Caco-2 (cell line): ENCODE results near the gene IFNK. TPM values are rescaled to one million over a fixed set of nuclear protein-coding genes. Genes with fewer than 3 reads are reported as not detected.

Source experiments
- BruUV-seq: library from RNA; stranded (reverse); fragments of 400-500 nt; replicated peaks from 2 replicates; lab custom pipeline; 2021; lab: Mats Ljungman, UMichigan
- CTCF ChIA-PET: fragments of 300-600 bp; sonication (Branson Sonifier 250); formaldehyde crosslinking; loops from one replicate; lab custom pipeline; 2022; ENCODE audit warnings: antibody characterized with exemption; lab: Charles Lee
- POLR2A ChIA-PET: fragments of 300-600 bp; sonication (Branson Sonifier 250); formaldehyde crosslinking; loops from one replicate; lab custom pipeline; 2022; ENCODE audit warnings: antibody characterized with exemption; lab: Charles Lee
- DNase-seq, 2 experiments: peaks; one replicate each; pipeline versions ENCODE4 v3.0.0 to v3.0.0-alpha.2; 2020 to 2022
- H3K27me3 ChIP-seq: replicated peaks from 2 replicates; pipeline ENCODE4 v1.6.0; 2011; ENCODE audit warnings: low read length; ENCODE audit not compliant: control insufficient read depth, insufficient read depth
- H3K36me3 ChIP-seq: 2 replicates; pipeline ENCODE4 v1.5.1; 2011; ENCODE audit warnings: low read length; ENCODE audit not compliant: control insufficient read depth, insufficient read depth
- H3K4me1 ChIP-seq: fragments of 250-450 bp; sonication (Bioruptor Pico); 2 replicates; pipeline ENCODE4 v1.5.1; 2020; ENCODE audit warnings: mild to moderate bottlenecking
- H3K4me3 ChIP-seq: 2 replicates; pipeline ENCODE4 v1.5.1; 2011; ENCODE audit warnings: low read depth, mild to moderate bottlenecking, control low read depth, low read length
- H3K9me3 ChIP-seq: fragments of 250-450 bp; sonication (Bioruptor Pico); 2 replicates; pipeline ENCODE4 v1.5.1; 2020; ENCODE audit warnings: mild to moderate bottlenecking, moderate library complexity
- H3K27ac Mint-ChIP-seq: one replicate; pipeline ENCODE4 v1.8.0; 2022; ENCODE audit warnings: mixed read lengths; ENCODE audit not compliant: unreplicated experiment
- H3K27me3 Mint-ChIP-seq: one replicate; pipeline ENCODE4 v1.8.0; 2022; ENCODE audit warnings: mixed read lengths; ENCODE audit not compliant: insufficient read depth, unreplicated experiment
- H3K36me3 Mint-ChIP-seq: one replicate; pipeline ENCODE4 v1.8.0; 2022; ENCODE audit warnings: mild to moderate bottlenecking, mixed read lengths; ENCODE audit not compliant: insufficient read depth, unreplicated experiment
- H3K4me1 Mint-ChIP-seq: one replicate; pipeline ENCODE4 v1.8.0; 2022; ENCODE audit warnings: low read depth, mixed read lengths; ENCODE audit not compliant: unreplicated experiment
- H3K4me3 Mint-ChIP-seq: one replicate; pipeline ENCODE4 v1.8.0; 2022; ENCODE audit warnings: mild to moderate bottlenecking, moderate library complexity, mixed read lengths; ENCODE audit not compliant: unreplicated experiment
- H3K9me3 Mint-ChIP-seq: one replicate; pipeline ENCODE4 v1.8.0; 2022; ENCODE audit warnings: mixed read lengths; ENCODE audit not compliant: unreplicated experiment
- intact Hi-C: fragments of 100-400 bp; cut with micrococcal nuclease; formaldehyde crosslinking; loops from one replicate; pipeline ENCODE4 v1.10.0; 2022; ENCODE audit not compliant: unreplicated experiment
- total RNA-seq: library from RNA; stranded (reverse); gene quantifications from 2 replicates; pipeline ENCODE4 v1.2.3, GENCODE V29; 2022
- TF ChIP-seq, protein P1 (sequence below), 2 experiments: fragments of 200-600 bp in 1 of 2; IDR thresholded peaks; 1 replicate in 1 of 2; 2 replicates in 1 of 2; pipeline versions ENCODE4 v1.5.1 to v1.8.0; 2011 to 2022; ENCODE audit warnings: antibody characterized with exemption in 1 of 2, control low read depth in 1 of 2, inconsistent platforms in 1 of 2, low read depth in 1 of 2, low read length in 1 of 2, mild to moderate bottlenecking in 1 of 2, moderate library complexity in 1 of 2; ENCODE audit not compliant: insufficient read depth in 1 of 2, severe bottlenecking in 1 of 2, unreplicated experiment in 1 of 2

IFNK gene
- total RNA-seq, 1 experiment from 2014 or later = not detected

DNA sequence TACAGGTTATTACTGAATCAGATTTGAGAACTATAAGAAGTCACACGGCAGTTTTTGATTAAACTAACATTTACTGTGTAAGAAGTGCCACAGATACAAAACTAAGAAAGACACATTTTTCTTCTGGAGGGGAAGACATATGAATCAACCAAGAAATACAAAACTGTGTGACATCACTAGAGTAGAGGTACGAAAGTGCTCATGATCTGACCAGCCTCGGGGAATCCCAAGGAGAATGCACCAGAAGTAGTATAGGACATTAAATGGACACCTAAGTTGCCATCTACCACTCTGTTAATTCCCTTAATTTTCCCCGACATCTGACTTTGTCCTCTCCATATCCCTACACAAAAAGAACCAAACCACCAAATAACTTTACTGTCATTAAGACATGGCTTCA lies 5.3 kb upstream of the IFNK start:
- intact Hi-C loops = no loop called here
- Mint-ChIP-seq H3K9me3 (no peaks in the 10 kb centered on the region), H3K36me3 (peaks cover 5% of the 10 kb centered on the region), H3K4me1 (no peaks in the 10 kb centered on the region), H3K27ac (no peak overlapping the region), H3K4me3 (no peak overlapping the region), H3K27me3 (no peaks in the 10 kb centered on the region)
- no peaks in the 10 kb centered on the region for H3K36me3 ChIP-seq
- no peaks in the 10 kb centered on the region for H3K27me3 ChIP-seq
- ChIA-PET CTCF (no interaction called here), POLR2A (no interaction called here)
- BruUV-seq = no TSS peak
- H3K4me3 ChIP-seq = no peak overlapping the region
- no peaks in the 10 kb centered on the region for H3K4me1 ChIP-seq
- TF ChIP-seq, protein P1, sequence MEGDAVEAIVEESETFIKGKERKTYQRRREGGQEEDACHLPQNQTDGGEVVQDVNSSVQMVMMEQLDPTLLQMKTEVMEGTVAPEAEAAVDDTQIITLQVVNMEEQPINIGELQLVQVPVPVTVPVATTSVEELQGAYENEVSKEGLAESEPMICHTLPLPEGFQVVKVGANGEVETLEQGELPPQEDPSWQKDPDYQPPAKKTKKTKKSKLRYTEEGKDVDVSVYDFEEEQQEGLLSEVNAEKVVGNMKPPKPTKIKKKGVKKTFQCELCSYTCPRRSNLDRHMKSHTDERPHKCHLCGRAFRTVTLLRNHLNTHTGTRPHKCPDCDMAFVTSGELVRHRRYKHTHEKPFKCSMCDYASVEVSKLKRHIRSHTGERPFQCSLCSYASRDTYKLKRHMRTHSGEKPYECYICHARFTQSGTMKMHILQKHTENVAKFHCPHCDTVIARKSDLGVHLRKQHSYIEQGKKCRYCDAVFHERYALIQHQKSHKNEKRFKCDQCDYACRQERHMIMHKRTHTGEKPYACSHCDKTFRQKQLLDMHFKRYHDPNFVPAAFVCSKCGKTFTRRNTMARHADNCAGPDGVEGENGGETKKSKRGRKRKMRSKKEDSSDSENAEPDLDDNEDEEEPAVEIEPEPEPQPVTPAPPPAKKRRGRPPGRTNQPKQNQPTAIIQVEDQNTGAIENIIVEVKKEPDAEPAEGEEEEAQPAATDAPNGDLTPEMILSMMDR (IDR thresholded peaks at IDR 0.05; ENCODE audit: insufficient read depth in 1 of 2, low read depth in 1 of 2, low read length in 1 of 2, severe bottlenecking in 1 of 2, unreplicated experiment in 1 of 2) = no peak
- no peaks in the 10 kb centered on the region for H3K9me3 ChIP-seq
- DNase-seq = no peak

DNA sequence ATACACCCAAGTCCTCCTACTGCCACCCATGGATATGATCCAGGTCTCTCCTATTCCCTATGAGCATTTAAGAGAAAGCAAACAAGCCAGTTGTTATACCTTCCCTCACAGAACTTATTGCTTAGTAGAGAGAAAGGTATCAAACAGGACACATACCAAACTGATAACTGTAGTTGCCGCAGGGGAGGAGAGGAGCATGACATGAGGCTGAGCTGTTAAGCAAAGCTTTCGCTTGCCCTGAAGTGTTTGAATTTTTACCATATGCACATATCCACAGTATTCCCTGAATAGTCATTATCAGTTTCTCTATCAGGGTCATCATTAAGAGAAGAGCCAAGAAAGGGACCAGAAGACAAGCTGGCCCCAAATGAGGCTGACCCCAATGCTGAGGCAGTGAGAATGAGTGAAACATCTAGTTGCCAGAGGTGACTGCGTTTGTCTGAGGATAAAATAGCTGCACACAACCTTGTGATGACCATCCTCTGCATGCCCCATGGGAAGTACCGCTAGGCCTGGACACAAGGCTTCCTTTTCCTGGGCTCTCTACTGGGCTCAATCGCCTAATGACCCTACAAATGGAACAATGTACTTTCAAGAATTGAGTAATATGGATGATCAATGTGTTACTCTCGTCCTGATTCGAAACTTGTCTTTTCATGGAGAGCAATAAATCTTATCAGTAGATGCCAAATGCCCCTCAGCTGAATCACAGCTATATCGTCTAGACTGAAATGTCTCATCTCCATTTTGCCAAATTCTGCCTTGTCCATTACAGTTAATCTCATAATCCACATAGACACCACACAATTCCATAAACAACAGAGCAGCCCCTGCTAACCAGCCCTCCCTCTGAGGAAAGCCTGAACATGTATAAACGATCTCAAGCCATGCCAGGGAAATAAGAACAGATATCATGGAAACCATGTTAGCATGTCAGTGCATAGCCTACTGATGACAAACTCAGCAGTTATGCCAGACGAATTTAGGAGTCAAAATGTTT lies 4.3 kb upstream of the IFNK start:
- peaks cover 5% of the 10 kb centered on the region for H3K36me3 Mint-ChIP-seq
- Histone ChIP-seq H3K4me1 (no peaks in the 10 kb centered on the region), H3K27me3 (no peaks in the 10 kb centered on the region), H3K4me3 (no peak overlapping the region), H3K36me3 (no peaks in the 10 kb centered on the region), H3K9me3 (no peaks in the 10 kb centered on the region)
- H3K4me3 Mint-ChIP-seq = no peak overlapping the region
- H3K4me1 Mint-ChIP-seq = no peaks in the 10 kb centered on the region
- intact Hi-C loops = no loop called here
- no peak for DNase-seq
- no peaks in the 10 kb centered on the region for H3K9me3 Mint-ChIP-seq
- POLR2A ChIA-PET = no interaction called here
- no peak overlapping the region for H3K27ac Mint-ChIP-seq
- CTCF ChIA-PET = no interaction called here
- no peaks in the 10 kb centered on the region for H3K27me3 Mint-ChIP-seq
- BruUV-seq = no TSS peak
- TF ChIP-seq, protein P1 (IDR thresholded peaks at IDR 0.05; ENCODE audit: insufficient read depth in 1 of 2, low read depth in 1 of 2, low read length in 1 of 2, severe bottlenecking in 1 of 2, unreplicated experiment in 1 of 2) = no peak

DNA sequence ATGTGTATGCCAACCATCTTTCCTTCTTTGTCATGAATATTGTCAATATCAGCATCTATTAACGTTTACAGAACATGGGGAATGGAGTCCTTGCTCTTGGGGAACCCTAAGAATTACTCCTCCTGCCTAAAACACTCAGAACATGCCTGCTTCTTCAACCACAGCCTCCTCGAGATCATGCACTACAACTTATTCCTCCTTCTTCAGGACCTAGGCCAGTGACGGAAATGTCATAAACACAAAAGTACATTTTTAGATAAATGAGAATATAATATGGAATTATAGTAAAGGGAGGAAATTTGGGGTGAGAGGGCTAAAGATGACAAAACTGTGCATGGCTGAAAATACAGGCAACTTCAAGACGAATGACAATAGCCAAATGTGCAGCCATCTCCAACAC lies 3.1 kb upstream of the IFNK start:
- Histone ChIP-seq H3K9me3 (no peaks in the 10 kb centered on the region), H3K36me3 (no peaks in the 10 kb centered on the region), H3K4me3 (no peak overlapping the region), H3K27me3 (no peaks in the 10 kb centered on the region), H3K4me1 (no peaks in the 10 kb centered on the region)
- no peaks in the 10 kb centered on the region for H3K27me3 Mint-ChIP-seq
- no peak overlapping the region for H3K4me3 Mint-ChIP-seq
- H3K9me3 Mint-ChIP-seq = no peaks in the 10 kb centered on the region
- POLR2A ChIA-PET = no interaction called here
- no peak overlapping the region for H3K27ac Mint-ChIP-seq
- peaks cover 5% of the 10 kb centered on the region for H3K36me3 Mint-ChIP-seq
- CTCF ChIA-PET = no interaction called here
- intact Hi-C loops = no loop called here
- no TSS peak for BruUV-seq
- H3K4me1 Mint-ChIP-seq = no peaks in the 10 kb centered on the region
- DNase-seq = no peak
- TF ChIP-seq, protein P1 (IDR thresholded peaks at IDR 0.05; ENCODE audit: insufficient read depth in 1 of 2, low read depth in 1 of 2, low read length in 1 of 2, severe bottlenecking in 1 of 2, unreplicated experiment in 1 of 2) = no peak
